ENCODE measurements around the gene DSC2.

- no peak for TF ChIP-seq ZC3H10 (CRISPR knock-in tag; IDR thresholded peaks at IDR 0.05)
- TF ChIP-seq ZFP3 (CRISPR knock-in tag; IDR thresholded peaks at IDR 0.05), result no peak
- TF ChIP-seq ARNTL (CRISPR knock-in tag; IDR thresholded peaks at IDR 0.05; ENCODE audit: borderline replicate concordance, low read depth), result no peak
- no peak for TF ChIP-seq ESRRG (CRISPR knock-in tag; IDR thresholded peaks at IDR 0.05)
- TF ChIP-seq PATZ1 (CRISPR knock-in tag; IDR thresholded peaks at IDR 0.05; ENCODE audit: borderline replicate concordance), result no peak
Measured at GRCh38 chr18:31077878-31078277, 24.3 kb downstream of the DSC2 start.

All from SK-N-SH treated with all-trans-retinoic acid at 6 μM for 48 hours (cell line).